ENCODE data around the gene SMOC2. TPM values are rescaled to one million over a fixed set of nuclear protein-coding genes. Genes with fewer than 3 reads are reported as not detected.

SMOC2 gene
- total RNA-seq, 1 experiment from 2014 or later: 2.1 TPM

- peaks cover 16% of the 10 kb centered on the region; the same call in 1 of the 2 replicates for H3K27me3 ChIP-seq (ENCODE audit: insufficient read depth, low read length)
- peaks cover 10% of the 10 kb centered on the region; the same call in 1 of the 2 replicates for H3K4me1 ChIP-seq (ENCODE audit: insufficient read depth, low read length)
- H3K4me3 Mint-ChIP-seq: no peak overlapping the region; a peak in 1 of 5 replicates
- no peak overlapping the region for H3K4ac ChIP-seq (ENCODE audit: low read depth, low read length)
- no peak overlapping the region for H2BK120ac ChIP-seq (ENCODE audit: low read depth, low read length, poor library complexity, severe bottlenecking)
- TF ChIP-seq CTCF (conservative IDR thresholded peaks at IDR 0.05): no peak
- H4K5ac ChIP-seq (ENCODE audit: insufficient read length, low read depth, low read length): no peak overlapping the region
- no peak overlapping the region for H3K9ac ChIP-seq (ENCODE audit: extremely low read depth, insufficient read length, low read length)
- no peak overlapping the region for H3K4me2 ChIP-seq (ENCODE audit: insufficient read depth, insufficient read length, low read length)
- no peak overlapping the region for H3K23ac ChIP-seq (ENCODE audit: insufficient read length, low read depth, low read length)
- no peak overlapping the region for H2BK5ac ChIP-seq (ENCODE audit: insufficient read length, low read length)
- no peak overlapping the region for H2AK5ac ChIP-seq (ENCODE audit: insufficient read length, low read length)
- H3K36me3 Mint-ChIP-seq (ENCODE audit: insufficient read depth in 1 of 3, low read depth in 3 of 3): no peaks in the 10 kb centered on the region
- H3K27me3 Mint-ChIP-seq (ENCODE audit: low read depth): peaks cover 66% of the 10 kb centered on the region
- H3K4me1 Mint-ChIP-seq: peaks cover 31 to 50% of the 10 kb centered on the region in 2 experiments
- H3T11ph ChIP-seq (ENCODE audit: low read length): no peak overlapping the region
- H4K8ac ChIP-seq (replicated peaks; ENCODE audit: insufficient read length, low read depth, low read length): no peak overlapping the region
- H3K18ac ChIP-seq (ENCODE audit: insufficient read length, low read depth, low read length): no peak overlapping the region
- no peaks in the 10 kb centered on the region for H3K79me2 ChIP-seq (ENCODE audit: insufficient read depth, low read length)
- H2BK15ac ChIP-seq (ENCODE audit: low read depth, low read length): no peak overlapping the region
- H3K27ac Mint-ChIP-seq: no peak overlapping the region
- H3K79me1 ChIP-seq (ENCODE audit: insufficient read depth, low read depth, low read length, poor library complexity, severe bottlenecking): no peaks in the 10 kb centered on the region
- H4K91ac ChIP-seq (ENCODE audit: insufficient read length, low read depth, low read length): no peak overlapping the region
- no peak overlapping the region for H2BK12ac ChIP-seq (ENCODE audit: insufficient read length, low read depth, low read length)
- H3K14ac ChIP-seq (ENCODE audit: insufficient read depth, low read length): no peak overlapping the region
- WGBS (ENCODE audit: extremely low coverage, insufficient read length, low lambda C conversion rate): no CpG with 5 or more reads among the region's 4 CpGs
- no peak overlapping the region for H3K27ac ChIP-seq (ENCODE audit: insufficient read length, low read depth, low read length)
- no peak overlapping the region for H3K56ac ChIP-seq (ENCODE audit: insufficient read length, low read depth, low read length)
- H3K9me3 ChIP-seq (ENCODE audit: control insufficient read depth, low read depth, low read length): no peaks in the 10 kb centered on the region
- H3K23me2 ChIP-seq (ENCODE audit: insufficient read length, low read depth, low read length, poor library complexity, severe bottlenecking): peaks cover 17% of the 10 kb centered on the region
- H3K9me3 Mint-ChIP-seq: no peaks in the 10 kb centered on the region; a peak in 1 of 5 replicates
- no peak for DNase-seq
- no peak overlapping the region for H2BK20ac ChIP-seq (ENCODE audit: low read depth, low read length, poor library complexity, severe bottlenecking)
- H4K20me1 ChIP-seq (ENCODE audit: control insufficient read depth, insufficient read depth, insufficient read length): no peaks in the 10 kb centered on the region
- no peak overlapping the region for H2AFZ ChIP-seq (ENCODE audit: low read length)
These were observed 2.0 kb upstream of the SMOC2 start for GRCh38 chr6:168438783-168439520.
